Measurements from ENCODE around the gene MIB2. TPM values are rescaled to one million over a fixed set of nuclear protein-coding genes. Genes with fewer than 3 reads are reported as not detected.

Gene MIB2
- 88.7 TPM for total RNA-seq
- long read RNA-seq, full-length matches to known transcripts, result 52 of 294 reads
- long read RNA-seq, partial matches to known transcripts, result 85 of 294 reads
- long read RNA-seq, other reads (novel, unspliced or antisense), result 157 of 294 reads

- H3K4me1 ChIP-seq, result peaks cover 29% of the 10 kb centered on the region
- H3K9me3 ChIP-seq, result no peaks in the 10 kb centered on the region
- peak within 1 kb of the TSS; percentile 97 for H3K27ac ChIP-seq
- H3K27me3 ChIP-seq, result no peaks in the 10 kb centered on the region
- peaks cover 15% of the 10 kb centered on the region for H3K36me3 ChIP-seq
- peak; percentile 93 for ATAC-seq
- no peak for TF ChIP-seq CTCF (IDR thresholded peaks at IDR 0.05)
- intact Hi-C loops (cut with DNase I), result no loop called here
- DNase-seq, result peak; percentile 99
- peak within 1 kb of the TSS; percentile 77 for H3K4me3 ChIP-seq
Observed at GRCh38 chr1:1615256-1616044, at the start of gene MIB2. Gene MIB2 (plus strand): TSS chr1:1615500. CDS start chr1:1623453, 7,953 bp downstream.

GRCh38 chr1:1567152-1567875, 48.0 kb upstream of the MIB2 start:
- no peak overlapping the region for H3K4me3 ChIP-seq
- DNase-seq (no peak), ATAC-seq (no peak)
- no peaks in the 10 kb centered on the region for H3K27me3 ChIP-seq
- intact Hi-C loops (cut with DNase I), result no loop called here
- peaks cover 40% of the 10 kb centered on the region for H3K36me3 ChIP-seq
- H3K27ac ChIP-seq, result no peak overlapping the region
- peaks cover 32% of the 10 kb centered on the region for H3K4me1 ChIP-seq
- TF ChIP-seq CTCF (IDR thresholded peaks at IDR 0.05), result no peak
- H3K9me3 ChIP-seq, result no peaks in the 10 kb centered on the region

GRCh38 chr1:1567891-1568291, 47.4 kb upstream of the MIB2 start:
- no peaks in the 10 kb centered on the region for H3K27me3 ChIP-seq
- ATAC-seq (no peak), DNase-seq (no peak)
- no peak for TF ChIP-seq CTCF (IDR thresholded peaks at IDR 0.05)
- intact Hi-C loops (cut with DNase I), result no loop called here
- peaks cover 34% of the 10 kb centered on the region for H3K36me3 ChIP-seq
- H3K9me3 ChIP-seq, result no peaks in the 10 kb centered on the region
- peaks cover 38% of the 10 kb centered on the region for H3K4me1 ChIP-seq
- H3K4me3 ChIP-seq, result no peak overlapping the region
- H3K27ac ChIP-seq, result no peak overlapping the region

GRCh38 chr1:1569341-1569740, 46.0 kb upstream of the MIB2 start:
- intact Hi-C loops (cut with DNase I), result no loop called here
- ATAC-seq, result no peak

More at GRCh38 chr1:1569341-1569740, 46.0 kb upstream of the MIB2 start:
- DNase-seq, result no peak
- H3K36me3 ChIP-seq, result peaks cover 20% of the 10 kb centered on the region
- H3K9me3 ChIP-seq, result no peaks in the 10 kb centered on the region
- no peak overlapping the region for H3K4me3 ChIP-seq
- H3K27ac ChIP-seq, result no peak overlapping the region
- H3K4me1 ChIP-seq, result peaks cover 44% of the 10 kb centered on the region
- H3K27me3 ChIP-seq, result no peaks in the 10 kb centered on the region
- no peak for TF ChIP-seq CTCF (IDR thresholded peaks at IDR 0.05)
